Thyroid gland (tissue), 4 donors: ENCODE measurements around the gene GAPVD1. TPM values are rescaled to one million over a fixed set of nuclear protein-coding genes. Genes with fewer than 3 reads are reported as not detected.
"Not testable (repeated sequence)": the region's sequence is repeated elsewhere in the genome, so short reads cannot be mapped to it uniquely, and the experiment has no call there.

Source experiments
- DNase-seq, 2 donors: peaks; one replicate each; pipeline ENCODE4 v3.0.0-alpha.2; 2019
- H3K27ac ChIP-seq, 3 donors: fragments of 200-600 bp; sonication (generic); 1 replicate in 2 of 3; 2 replicates in 1 of 3; pipeline ENCODE4 v1.5.1; 2016 to 2019; ENCODE audit warnings: mild to moderate bottlenecking in 1 of 3, moderate library complexity in 1 of 3
- H3K27me3 ChIP-seq: fragments of 200-600 bp; sonication (generic); one replicate; pipeline ENCODE4 v1.5.1; 2019
- H3K36me3 ChIP-seq, 2 donors: fragments of 200-600 bp; sonication (generic); one replicate each; pipeline ENCODE4 v1.5.1; 2016 to 2019
- H3K4me1 ChIP-seq, 2 donors: fragments of 200-600 bp; sonication (generic); one replicate each; pipeline ENCODE4 v1.5.1; 2017 to 2019
- H3K4me3 ChIP-seq, 3 donors: fragments of 200-600 bp; sonication (generic); replicated peaks in 1 of 3; 1 replicate in 2 of 3; 2 replicates in 1 of 3; pipeline ENCODE4 v1.5.1; 2016; ENCODE audit warnings: mild to moderate bottlenecking in 1 of 3
- H3K9me3 ChIP-seq: fragments of 200-600 bp; sonication (generic); one replicate; pipeline ENCODE4 v1.5.1; 2017
- CTCF ChIP-seq, 6 experiments: fragments of 200-600 bp in 3 of 6; fragments of 450-650 bp in 3 of 6; sonication (generic) in 3 of 6; IDR thresholded peaks; one replicate each; pipeline ENCODE4 v1.5.1; 2016 to 2019; ENCODE audit warnings: antibody characterized with exemption in 6 of 6, mild to moderate bottlenecking in 2 of 6, inconsistent platforms in 1 of 6, moderate library complexity in 1 of 6
- POLR2A ChIP-seq, 2 donors: fragments of 450-650 bp; IDR thresholded peaks; one replicate each; pipeline ENCODE4 v1.6.1; 2017; ENCODE audit warnings: antibody characterized with exemption in 2 of 2, mild to moderate bottlenecking in 2 of 2, moderate library complexity in 1 of 2
- WGBS, 2 donors: methylation state at CpG; one replicate each; pipeline ENCODE4 v1.1.5; 2017; 5-methylcytosine and 5-hydroxymethylcytosine counted together
- intact Hi-C: fragments of 100-400 bp; cut with DNase I; formaldehyde crosslinking; loops from one replicate; pipeline ENCODE4 v1.15.1; 2023
- total RNA-seq, 4 donors: library from RNA; depleted of rRNA; stranded (reverse); fragments of >200 nt; gene quantifications; one replicate each; pipeline ENCODE4 v1.2.3, GENCODE V29; 2016

GAPVD1 gene
- total RNA-seq, 4 donors from 2014 or later: 92.6 to 140 (median 104) TPM

- Histone ChIP-seq H3K27me3 (no peaks in the 10 kb centered on the region), H3K36me3 (peaks cover 24 to 41% of the 10 kb centered on the region in 2 donors), H3K27ac (no peak overlapping the region), H3K9me3 (no peaks in the 10 kb centered on the region), H3K4me1 (peaks cover 5 to 10% of the 10 kb centered on the region in 2 donors), H3K4me3 (no peak overlapping the region)
- WGBS, 2 donors: 97 to 98% methylated on average over 2 of the region's 2 CpGs
- intact Hi-C loops: no loop called here
- no peak for DNase-seq
- no peak for TF ChIP-seq POLR2A (IDR thresholded peaks at IDR 0.05)
- TF ChIP-seq CTCF (IDR thresholded peaks at IDR 0.05): no peak
These were observed 42.6 kb downstream of the GAPVD1 start for GRCh38 chr9:125304273-125304672.

GRCh38 chr9:125312411-125312810 lies 50.8 kb downstream of the GAPVD1 start:
- Histone ChIP-seq H3K27ac (no peak overlapping the region), H3K36me3 (peaks cover 26 to 44% of the 10 kb centered on the region in 2 donors), H3K4me3 (no peak overlapping the region), H3K4me1 (peaks cover 0 to 7% of the 10 kb centered on the region in 2 donors), H3K27me3 (no peaks in the 10 kb centered on the region), H3K9me3 (no peaks in the 10 kb centered on the region)
- 98 to 100% methylated on average over 2 of the region's 2 CpGs for WGBS, 2 donors
- intact Hi-C loops: no loop called here
- no peak for TF ChIP-seq POLR2A (IDR thresholded peaks at IDR 0.05)
- DNase-seq: no peak

- intact Hi-C loops, DNase-seq, H3K4me3 ChIP-seq, H3K9me3 ChIP-seq, H3K27ac ChIP-seq, H3K27me3 ChIP-seq, H3K4me1 ChIP-seq: not testable (repeated sequence)
- H3K36me3 ChIP-seq: peaks cover 23 to 38% of the 10 kb centered on the region in 2 donors
- 62 to 80% methylated on average over 3 of the region's 3 CpGs for WGBS, 2 donors
These were observed 54.7 kb downstream of the GAPVD1 start for GRCh38 chr9:125316359-125316758.

- Histone ChIP-seq H3K27me3 (no peaks in the 10 kb centered on the region), H3K9me3 (no peaks in the 10 kb centered on the region), H3K36me3 (peaks cover 18 to 40% of the 10 kb centered on the region in 2 donors), H3K4me3 (no peak overlapping the region), H3K27ac (no peak overlapping the region), H3K4me1 (peaks cover 0 to 7% of the 10 kb centered on the region in 2 donors)
- WGBS, 2 donors: 95 to 98% methylated on average over 3 of the region's 3 CpGs
- intact Hi-C loops: no loop called here
- DNase-seq: no peak
- TF ChIP-seq POLR2A (IDR thresholded peaks at IDR 0.05) (no peak), CTCF (IDR thresholded peaks at IDR 0.05) (no peak)
These were observed 56.1 kb downstream of the GAPVD1 start for GRCh38 chr9:125317704-125318103.

GRCh38 chr9:125321496-125321895 lies 59.9 kb downstream of the GAPVD1 start:
- no peak overlapping the region for H3K4me3 ChIP-seq
- no peaks in the 10 kb centered on the region for H3K9me3 ChIP-seq
- TF ChIP-seq CTCF (IDR thresholded peaks at IDR 0.05) (no peak), POLR2A (IDR thresholded peaks at IDR 0.05) (no peak)
- intact Hi-C loops: no loop called here
- 60 to 82% methylated on average over 3 of the region's 3 CpGs for WGBS, 2 donors
- H3K27ac ChIP-seq: no peak overlapping the region
- DNase-seq: no peak
- H3K27me3 ChIP-seq: no peaks in the 10 kb centered on the region
- no peaks in the 10 kb centered on the region for H3K4me1 ChIP-seq
- peaks cover 22 to 46% of the 10 kb centered on the region in 2 donors for H3K36me3 ChIP-seq

GRCh38 chr9:125323615-125324014 lies 62.0 kb downstream of the GAPVD1 start:
- no peaks in the 10 kb centered on the region for H3K4me1 ChIP-seq
- peaks cover 18 to 47% of the 10 kb centered on the region in 2 donors for H3K36me3 ChIP-seq
- H3K4me3 ChIP-seq: no peak overlapping the region
- intact Hi-C loops: no loop called here
- H3K27ac ChIP-seq: no peak overlapping the region
- no peaks in the 10 kb centered on the region for H3K9me3 ChIP-seq
- TF ChIP-seq CTCF (IDR thresholded peaks at IDR 0.05) (no peak), POLR2A (IDR thresholded peaks at IDR 0.05) (no peak)
- WGBS, 2 donors: 100% methylated on average over 1 of the region's 1 CpG
- DNase-seq: no peak
- no peaks in the 10 kb centered on the region for H3K27me3 ChIP-seq
